GOT3 (cell line): ENCODE results near the gene FAM156B.
"Not testable (repeated sequence)": the region's sequence is repeated elsewhere in the genome, so short reads cannot be mapped to it uniquely, and the experiment has no call there.

Experiments
- DNase-seq: peaks from one replicate; lab custom pipeline; 2025; ENCODE audit warnings: mixed read lengths; lab: John Stamatoyannopoulos, UW

FAM156B gene

DNA sequence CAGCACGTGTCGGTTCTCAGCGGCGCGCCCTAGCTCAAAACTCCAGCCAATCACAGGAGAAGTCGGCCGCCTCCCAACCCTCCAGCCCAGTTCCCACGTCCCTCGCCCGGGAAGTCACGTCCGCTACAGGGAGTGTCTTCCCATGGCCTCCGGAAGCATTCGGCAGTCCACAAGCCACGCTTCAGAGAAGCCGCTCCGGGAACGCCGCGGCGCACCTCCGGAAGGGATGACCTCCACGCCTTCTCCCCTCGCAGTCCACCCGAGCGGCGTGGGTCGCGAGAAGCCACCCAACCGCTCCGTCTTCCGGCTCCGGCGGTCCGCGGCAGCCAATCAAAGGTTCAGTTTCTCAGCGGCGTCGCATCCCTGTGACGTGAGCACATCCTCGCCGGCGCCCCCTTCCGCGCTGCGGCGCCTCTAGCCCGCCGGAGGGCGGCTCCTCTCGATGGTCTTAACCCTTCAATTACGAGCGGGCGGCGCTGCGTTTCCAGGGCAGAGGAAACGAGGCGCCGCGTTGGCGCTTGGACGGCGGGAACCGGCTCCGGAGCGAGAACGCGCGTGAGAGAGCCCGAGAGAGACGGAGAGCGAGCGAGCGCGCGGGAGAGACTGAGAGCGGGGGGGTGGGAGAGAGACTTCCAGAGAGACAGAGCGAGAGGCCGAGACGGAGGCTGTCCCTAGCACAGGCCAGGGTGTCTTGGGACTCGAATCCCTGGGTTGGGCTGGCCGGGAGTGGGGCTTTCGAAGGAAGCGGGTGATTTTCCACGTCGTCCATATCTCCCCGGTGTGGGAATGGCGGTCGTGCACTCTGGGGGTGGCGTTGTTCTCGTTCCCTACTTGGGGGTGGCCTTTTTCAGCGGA is at the start of gene FAM156B:
FAM156B (plus strand) TSS at position 476 of the 855 bp plus-strand sequence. CDS start 9,896 bp downstream, outside the sequence.
- DNase-seq = not testable (repeated sequence)

GRCh38 chrX:52852110-52852860 is 44.8 kb upstream of the FAM156B start:
- DNase-seq = no peak

DNA sequence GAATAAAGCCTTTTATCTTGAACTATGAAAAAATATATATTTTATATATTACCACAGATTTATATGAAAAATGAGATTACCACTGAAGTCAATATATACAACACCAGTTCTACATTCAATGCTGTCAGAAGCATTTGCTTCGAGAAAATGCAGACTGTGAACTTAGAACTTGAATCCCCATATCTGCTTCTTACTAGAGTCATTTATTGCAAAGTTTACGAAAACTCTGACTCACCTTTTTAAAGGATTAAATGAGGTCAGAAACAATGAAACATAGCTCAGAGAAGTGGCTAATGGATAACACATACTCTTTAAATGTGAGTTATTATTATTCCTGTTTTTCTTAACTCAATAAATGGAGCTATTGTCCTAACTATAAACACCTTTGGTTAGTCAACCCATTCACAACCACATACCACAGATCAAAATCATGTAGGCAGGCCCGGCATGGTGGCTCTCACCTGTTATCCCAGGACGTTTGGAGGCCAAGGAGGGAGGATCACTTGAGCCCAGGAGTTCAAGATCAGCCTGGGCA is 40.1 kb upstream of the FAM156B start:
- DNase-seq = not testable (repeated sequence)

DNA sequence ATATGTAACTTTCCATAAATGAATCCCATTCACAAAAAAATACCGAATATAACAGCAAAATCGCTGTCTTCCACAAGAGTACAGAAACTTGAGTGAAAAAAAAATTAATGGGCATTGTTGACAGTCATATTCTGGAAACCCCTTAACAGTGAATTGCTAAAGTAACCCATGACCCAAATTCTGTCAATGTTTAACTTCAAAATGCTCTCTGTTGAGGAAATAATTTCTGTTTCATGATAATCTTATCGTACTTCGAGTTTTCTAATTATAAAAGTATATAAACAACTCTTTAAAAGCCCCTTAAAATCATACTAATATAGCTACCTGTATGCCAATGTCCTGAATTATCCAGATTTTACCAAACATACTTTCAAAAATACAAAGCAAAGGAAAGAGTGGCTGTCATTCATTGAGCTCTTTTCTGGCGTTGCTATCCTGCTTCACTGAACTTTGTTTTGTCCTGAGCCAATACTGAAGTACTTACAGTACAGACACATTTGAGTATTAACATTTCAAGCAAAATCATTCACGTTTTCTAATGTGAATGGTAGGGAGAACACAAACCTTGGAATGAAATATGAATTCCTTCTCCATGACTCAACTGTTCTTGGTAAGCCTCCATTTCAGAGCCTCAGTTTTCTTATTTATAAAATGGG is 31.7 kb upstream of the FAM156B start:
- DNase-seq = no peak

DNA sequence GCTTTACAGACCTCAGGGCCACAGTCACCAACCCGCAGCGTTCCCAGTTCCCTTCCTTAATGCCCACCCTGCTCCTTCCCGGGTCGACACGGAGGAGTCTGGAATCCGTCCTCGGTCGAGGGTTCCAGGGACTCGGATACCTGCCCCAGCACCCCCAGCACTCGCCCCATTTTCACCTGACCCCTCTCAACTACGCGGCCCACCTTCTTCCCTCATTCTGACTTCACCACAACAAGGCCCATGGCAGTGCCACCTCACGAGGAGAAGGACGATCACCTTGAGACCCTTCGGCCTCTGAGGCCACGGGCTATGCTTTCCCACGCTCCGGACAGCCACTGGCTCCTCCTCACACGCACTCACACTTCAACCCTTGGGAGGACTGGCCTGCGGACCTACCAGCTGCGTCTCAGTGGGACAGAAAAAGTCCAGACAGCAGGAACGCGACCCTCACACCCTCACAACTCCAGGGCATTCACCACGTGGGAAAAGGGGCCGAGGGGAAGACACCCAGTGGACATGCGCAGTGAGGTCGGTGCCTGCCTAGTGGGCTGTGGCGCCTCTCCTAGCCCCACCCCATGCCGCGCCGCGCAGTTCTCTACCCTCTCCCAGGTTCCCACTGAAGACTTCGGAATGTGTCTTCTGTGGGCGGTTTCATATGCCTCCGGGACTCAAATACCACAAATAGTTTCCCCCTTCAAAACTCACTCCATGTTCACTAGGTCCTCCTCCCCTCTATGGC is 29.4 kb upstream of the FAM156B start, which contains the start of gene XAGE3:
XAGE3 (minus strand) TSS at position 474 of the 739 bp plus-strand sequence. CDS start 950 bp downstream, outside the sequence.
- no peak for DNase-seq

- DNase-seq = no peak
These were observed 27.1 kb upstream of the FAM156B start for GRCh38 chrX:52870046-52870445.

GRCh38 chrX:52873825-52874224 is 23.3 kb upstream of the FAM156B start:
- DNase-seq = not testable (repeated sequence)

- DNase-seq = no peak
These were observed 22.5 kb upstream of the FAM156B start for GRCh38 chrX:52874661-52875060.

GRCh38 chrX:52875436-52875835 is 21.7 kb upstream of the FAM156B start:
- DNase-seq = not testable (repeated sequence)

- DNase-seq = not testable (repeated sequence)
These were observed 20.7 kb upstream of the FAM156B start for GRCh38 chrX:52876386-52876785.

DNA sequence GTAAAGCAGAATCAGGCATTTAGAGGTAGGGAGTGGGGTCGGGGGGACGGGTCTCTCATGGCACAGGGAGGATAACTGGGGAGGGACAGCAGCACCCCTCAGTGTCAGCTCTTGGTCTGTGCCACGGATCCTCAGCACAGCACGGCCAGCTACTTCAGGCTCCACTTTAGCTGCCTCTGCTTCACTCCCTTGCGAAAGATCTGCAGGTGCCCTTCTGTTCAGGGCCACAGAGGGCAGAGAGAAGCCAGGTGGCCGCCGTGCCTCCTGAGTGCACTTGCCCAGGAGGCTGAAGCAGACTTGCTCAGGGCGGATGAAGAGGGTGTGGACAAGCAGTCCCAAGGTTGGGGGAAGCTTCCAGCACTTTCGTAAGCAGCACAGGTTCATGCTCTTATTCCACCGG is 9.7 kb upstream of the FAM156B start:
- not testable (repeated sequence) for DNase-seq

DNA sequence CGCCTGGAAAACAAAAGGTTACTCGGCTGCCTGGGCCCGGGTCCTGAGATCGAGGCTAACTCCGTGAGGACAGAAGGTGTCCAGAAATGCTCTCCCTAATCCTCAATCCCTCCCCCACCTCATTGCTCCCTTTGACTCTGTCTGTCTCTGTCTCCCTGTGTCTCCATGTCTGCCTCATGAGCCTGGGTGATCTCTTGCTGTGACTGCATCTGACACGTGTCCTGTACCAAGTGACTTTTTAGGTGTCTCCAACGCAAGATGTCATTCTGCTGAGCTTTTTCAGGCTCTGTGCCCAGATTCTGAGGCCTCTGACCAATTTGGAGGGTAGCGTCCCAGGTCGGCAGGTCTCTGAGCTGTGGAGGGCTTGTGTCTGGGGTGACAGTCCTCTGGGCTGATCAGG is 9.0 kb upstream of the FAM156B start:
- not testable (repeated sequence) for DNase-seq

- not testable (repeated sequence) for DNase-seq
These were observed 692 bp upstream of the FAM156B start for GRCh38 chrX:52896438-52896837.

DNA sequence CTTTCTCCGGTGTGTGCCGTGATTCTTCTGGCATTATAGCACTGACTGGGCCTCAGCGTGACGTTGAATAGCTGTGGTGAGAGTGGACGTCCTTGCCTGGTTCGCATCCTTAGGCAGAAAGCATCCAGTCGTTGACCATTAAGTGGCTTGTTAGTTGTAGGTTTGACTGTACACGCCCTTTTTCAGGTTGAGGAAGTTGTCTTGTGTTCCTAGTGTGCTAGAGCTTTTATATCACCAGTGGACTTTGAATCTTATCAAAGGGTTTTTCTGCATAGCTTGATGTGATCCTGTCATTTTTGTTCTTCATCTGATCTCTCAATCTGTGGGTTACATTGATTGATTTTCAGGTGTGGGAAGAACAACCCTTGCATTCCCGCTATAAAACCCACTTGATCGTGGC is 8.4 kb downstream of the FAM156B start:
- not testable (repeated sequence) for DNase-seq

DNA sequence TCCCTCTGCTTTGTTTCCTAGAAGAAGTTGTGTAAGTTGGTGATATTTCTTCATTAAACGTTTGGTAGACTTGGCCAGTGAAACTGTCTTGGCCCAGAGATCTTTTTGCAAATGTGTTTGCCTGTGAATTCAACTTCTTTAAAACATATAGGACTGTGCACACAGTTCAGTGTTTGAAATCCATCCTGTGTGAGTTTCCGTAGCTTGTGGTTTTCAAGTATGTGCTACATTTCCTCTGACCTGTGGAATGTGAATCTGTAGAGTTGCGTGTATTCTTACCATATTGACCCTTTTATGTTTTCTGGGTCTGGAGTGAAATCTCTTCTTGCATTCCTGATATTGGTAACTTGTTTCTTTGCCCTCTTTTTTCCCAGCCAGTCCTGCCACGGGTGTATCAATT is 8.9 kb downstream of the FAM156B start:
- DNase-seq = not testable (repeated sequence)

DNA sequence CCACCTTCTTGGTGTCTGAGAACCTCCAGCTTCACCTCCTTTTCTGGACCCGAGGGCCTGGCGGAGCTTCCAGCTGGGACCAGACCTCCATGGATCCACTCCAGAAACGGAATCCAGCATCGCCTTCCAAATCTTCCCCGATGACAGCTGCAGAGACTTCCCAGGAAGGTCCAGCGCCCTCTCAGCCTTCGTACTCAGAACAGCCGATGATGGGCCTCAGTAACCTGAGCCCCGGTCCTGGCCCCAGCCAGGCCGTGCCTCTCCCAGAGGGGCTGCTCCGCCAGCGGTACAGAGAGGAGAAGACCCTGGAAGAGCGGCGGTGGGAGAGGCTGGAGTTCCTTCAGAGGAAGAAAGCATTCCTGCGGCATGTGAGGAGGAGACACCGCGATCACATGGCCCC is 10.0 kb downstream of the FAM156B start:
- DNase-seq = not testable (repeated sequence)

DNA sequence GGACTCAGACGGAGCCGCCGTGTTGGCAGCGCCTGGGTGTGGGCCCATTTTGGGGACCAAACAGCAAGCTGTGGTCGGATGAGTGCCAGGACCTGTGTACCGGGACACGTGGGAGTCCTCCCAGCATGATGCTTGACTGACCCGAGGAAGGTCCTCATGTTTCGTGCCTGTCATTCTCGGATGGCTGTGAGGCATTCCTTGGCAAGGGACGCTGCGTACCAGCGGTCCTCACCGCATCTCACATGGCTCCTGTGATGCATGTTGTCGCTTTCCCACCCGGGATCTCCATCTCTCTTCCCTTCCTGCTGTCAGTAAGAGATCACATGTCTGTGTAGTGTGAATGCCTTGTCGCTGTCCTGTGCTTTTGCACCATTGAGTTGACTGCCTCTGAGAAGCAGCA is 10.8 kb downstream of the FAM156B start:
- not testable (repeated sequence) for DNase-seq

DNA sequence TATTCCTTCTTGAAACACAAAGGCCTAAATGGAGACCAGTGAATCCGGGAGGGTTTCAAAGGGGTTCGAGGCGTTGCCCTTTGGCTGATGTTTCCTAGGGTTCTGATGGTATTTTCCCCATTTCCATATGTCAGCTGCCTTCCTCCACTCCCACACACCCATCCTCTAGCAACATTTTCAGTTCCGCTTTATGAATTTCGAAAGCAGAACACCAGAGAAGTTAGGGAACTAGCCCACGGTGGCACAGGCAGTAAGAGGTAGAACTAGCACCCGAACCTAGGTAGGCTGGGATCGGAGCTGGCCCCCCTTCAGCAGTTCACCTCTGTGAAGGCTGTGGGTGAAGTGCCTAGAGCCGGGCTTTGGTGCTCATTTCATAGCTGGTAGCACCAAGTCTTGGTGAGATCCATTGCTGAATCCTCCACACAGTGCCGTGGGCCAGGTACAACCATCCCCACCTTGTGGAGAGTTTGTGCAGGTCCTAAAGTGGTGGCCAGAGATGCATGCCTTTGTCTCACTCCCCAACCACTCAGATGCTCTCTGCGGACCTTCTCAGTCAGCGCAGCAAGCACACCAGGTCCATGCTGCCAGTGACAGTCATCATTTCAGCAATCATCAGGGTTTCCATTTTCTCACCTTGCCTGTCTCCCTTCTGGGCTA is 12.3 kb downstream of the FAM156B start:
- not testable (repeated sequence) for DNase-seq

- DNase-seq = not testable (repeated sequence)
These were observed 16.6 kb downstream of the FAM156B start for GRCh38 chrX:52913681-52914080.

GRCh38 chrX:52914704-52915103 is 17.6 kb downstream of the FAM156B start:
- DNase-seq = not testable (repeated sequence)
